HepG2 (cell line): Measurements from ENCODE around the gene ACAD11. TPM values are rescaled to one million over a fixed set of nuclear protein-coding genes. Genes with fewer than 3 reads are reported as not detected.

Experiments used
- ATAC-seq: fragments of 200-7000 bp; cut with Tn5 transposase; 3 replicates; pipeline ENCODE4 v1.9.1; 2020; ENCODE audit warnings: mild to moderate bottlenecking, moderate library complexity
- BruUV-seq: library from RNA; stranded (reverse); fragments of 400-500 nt; replicated peaks from 2 replicates; lab custom pipeline; 2021; lab: Mats Ljungman, UMichigan
- CTCF ChIA-PET: fragments of 300-600 bp; formaldehyde crosslinking; extraction: SDS; loops from one replicate; lab custom pipeline; 2021; ENCODE audit warnings: low total read pairs, inconsistent platforms, low intra/inter-chr PET ratio; lab: Yijun Ruan, JAX
- POLR2A ChIA-PET: fragments of 350-600 bp; sonication (Branson Sonifier 250); formaldehyde crosslinking; loops from one replicate; lab custom pipeline; 2020; ENCODE audit warnings: antibody characterized with exemption, inconsistent platforms; lab: Yijun Ruan, JAX
- DNase-seq: peaks from one replicate; pipeline ENCODE4 v3.0.0-alpha.2; 2015; ENCODE audit warnings: low spot score
- FAIRE-seq: peaks from 3 replicates; lab custom pipeline; 2011; peaks lifted over from hg19 to GRCh38; lab: Jason Lieb, UNC
- H2AFZ ChIP-seq: one replicate; pipeline ENCODE4 v1.6.1; 2011; ENCODE audit warnings: low read length, inconsistent platforms
- H3K27ac ChIP-seq: fragments of 300-600 bp; 3 replicates; pipeline ENCODE4 v1.8.0; 2011; ENCODE audit warnings: mixed run types, mild to moderate bottlenecking, mixed read lengths, low read length, inconsistent platforms; ENCODE audit not compliant: insufficient read depth; ENCODE audit errors: extremely low read length
- H3K27me3 ChIP-seq, 2 experiments: fragments of 200-600 bp in 1 of 2; 2 replicates in 1 of 2; 3 replicates in 1 of 2; pipeline versions ENCODE4 v1.6.0 to v1.8.0; 2011; ENCODE audit warnings: low read length in 2 of 2, mild to moderate bottlenecking in 2 of 2, moderate library complexity in 2 of 2, inconsistent platforms in 1 of 2; ENCODE audit not compliant: insufficient read depth in 2 of 2, control insufficient read depth in 1 of 2
- H3K36me3 ChIP-seq, 2 experiments: fragments of 200-600 bp in 1 of 2; replicated peaks in 1 of 2; 2 replicates in 1 of 2; 3 replicates in 1 of 2; pipeline versions ENCODE4 v1.5.1 to v1.8.0; 2011; ENCODE audit warnings: low read length in 2 of 2, inconsistent platforms in 1 of 2; ENCODE audit not compliant: insufficient read depth in 2 of 2, control insufficient read depth in 1 of 2
- H3K4me1 ChIP-seq: 2 replicates; pipeline ENCODE4 v1.5.1; 2012; ENCODE audit warnings: low read length, inconsistent platforms; ENCODE audit not compliant: insufficient read depth
- H3K4me2 ChIP-seq: 2 replicates; pipeline ENCODE4 v1.6.0; 2011; ENCODE audit warnings: low read depth, low read length, inconsistent platforms
- H3K4me3 ChIP-seq, 3 experiments: fragments of 200-600 bp in 1 of 3; sonication (generic), shearing (Covaris generic) in 1 of 3; replicated peaks in 1 of 3; 2 replicates each; pipeline ENCODE4 v1.5.1; 2011 to 2016; ENCODE audit warnings: low read length in 3 of 3, inconsistent platforms in 2 of 3, low read depth in 2 of 3, mild to moderate bottlenecking in 2 of 3, control low read depth in 1 of 3, mixed read lengths in 1 of 3; ENCODE audit not compliant: insufficient read depth in 1 of 3
- H3K79me2 ChIP-seq: one replicate; pipeline ENCODE4 v1.6.1; 2011; ENCODE audit warnings: low read length, inconsistent platforms; ENCODE audit not compliant: insufficient read depth
- H3K9ac ChIP-seq: 2 replicates; pipeline ENCODE4 v1.6.0; 2011; ENCODE audit warnings: mild to moderate bottlenecking, low read depth, low read length, inconsistent platforms; ENCODE audit not compliant: insufficient read depth
- H3K9me3 ChIP-seq: 2 replicates; pipeline ENCODE4 v1.5.1; 2012; ENCODE audit warnings: mild to moderate bottlenecking, low read length
- H4K20me1 ChIP-seq: 2 replicates; pipeline ENCODE4 v1.6.0; 2011; ENCODE audit warnings: inconsistent platforms, mild to moderate bottlenecking, low read length, moderate library complexity; ENCODE audit not compliant: insufficient read depth
- ARNTL ChIP-seq: sonication (generic); formaldehyde crosslinking; IDR thresholded peaks from 2 replicates; pipeline ENCODE4 v1.4.0; 2020; ENCODE audit warnings: mild to moderate bottlenecking, missing genetic modification reagents
- HNRNPLL ChIP-seq: fragments of 200-400 bp; formaldehyde crosslinking; IDR thresholded peaks from 2 replicates; pipeline ENCODE4 v1.6.1; 2017; ENCODE audit warnings: mild to moderate bottlenecking, low read depth, low read length; ENCODE audit not compliant: poor library complexity, severe bottlenecking
- PHF8 ChIP-seq: sonication (generic); formaldehyde crosslinking; IDR thresholded peaks from 2 replicates; pipeline ENCODE4 v1.5.0; 2020; ENCODE audit warnings: missing genetic modification reagents
- ZNF891 ChIP-seq: sonication (generic); formaldehyde crosslinking; IDR thresholded peaks from 2 replicates; pipeline ENCODE4 v1.5.0; 2020; ENCODE audit warnings: mild to moderate bottlenecking, missing genetic modification reagents
- ZZZ3 ChIP-seq: sonication (generic); formaldehyde crosslinking; IDR thresholded peaks from 2 replicates; pipeline ENCODE4 v1.4.0; 2020; ENCODE audit warnings: missing genetic modification reagents, mild to moderate bottlenecking, borderline replicate concordance
- WGBS: methylation state at CpG from one replicate; pipeline ENCODE4 v1.1.6; 2017; ENCODE audit warnings: low lambda C conversion rate; 5-methylcytosine and 5-hydroxymethylcytosine counted together
- in situ Hi-C: cut with HindIII; loops from 2 replicates; pipeline ENCODE4 v1.10.0; 2017; ENCODE audit warnings: low pct_unique_long_range_greater_than_20kb; ENCODE audit not compliant: extremely low pct_ligation_motif_present
- intact Hi-C: fragments of 100-400 bp; cut with micrococcal nuclease; formaldehyde crosslinking; loops from one replicate; pipeline ENCODE4 v1.10.0; 2022; ENCODE audit not compliant: unreplicated experiment
- polyA plus RNA-seq, 8 experiments: library from polyadenylated mRNA; depleted of rRNA in 3 of 8; stranded (reverse) in 7 of 8; unstranded in 1 of 8; fragments of >200 nt; fragmentation: Illumina TruSeq in 4 of 8; extraction: Trizol in 4 of 8; gene quantifications; 2 replicates each; pipeline versions ENCODE4 v1.2.1 to v1.2.3, GENCODE V29; 2011 to 2016; ENCODE audit warnings: low read depth in 4 of 8, missing spikeins in 1 of 8, mixed read lengths in 1 of 8; ENCODE audit not compliant: insufficient read depth in 1 of 8
- total RNA-seq, 5 experiments: library from RNA; depleted of rRNA; stranded (reverse); fragments of >200 nt; fragmentation: Illumina TruSeq; extraction: Trizol; gene quantifications; 2 replicates each; pipeline ENCODE4 v1.2.3, GENCODE V29; 2016; ENCODE audit warnings: low read depth in 1 of 5
- TF ChIP-seq, protein P1 (sequence below): sonication (generic); formaldehyde crosslinking; IDR thresholded peaks from 2 replicates; pipeline ENCODE4 v1.5.0; 2020; ENCODE audit warnings: missing genetic modification reagents
- TF ChIP-seq, protein P2 (sequence below): sonication (generic); formaldehyde crosslinking; IDR thresholded peaks from 2 replicates; pipeline ENCODE4 v1.4.0; 2020; ENCODE audit warnings: missing genetic modification reagents

The ACAD11 gene
- total and polyA plus RNA-seq, 2 of the 13 experiments (the other 11 are each of a cell fraction or from before 2014, with no cell fraction given): 30.6 to 56.9 TPM

DNA sequence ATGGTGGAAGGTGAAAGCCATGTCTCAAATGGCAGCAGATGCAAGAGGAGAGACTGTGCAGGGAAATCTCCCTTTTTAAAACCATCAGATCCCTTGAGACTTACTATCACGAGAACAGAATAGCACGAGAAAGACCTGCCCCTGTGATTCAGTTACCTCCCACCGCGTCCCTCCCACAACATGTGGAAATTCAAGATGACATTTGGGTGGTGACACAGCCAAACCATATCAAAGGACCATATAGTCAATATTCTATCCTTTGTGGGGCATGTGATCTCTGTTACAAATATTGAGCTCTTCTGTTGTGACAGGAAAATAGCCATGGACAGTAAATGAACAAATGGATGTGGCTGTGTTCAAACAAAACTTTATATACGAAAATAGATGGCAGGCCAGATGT is 139.7 kb downstream of the ACAD11 start:
- in situ Hi-C loops (no loop called here), intact Hi-C loops (no loop called here)
- no peak for FAIRE-seq
- Histone ChIP-seq H3K4me1 (no peaks in the 10 kb centered on the region), H2AFZ (no peak overlapping the region), H3K4me2 (no peak overlapping the region), H4K20me1 (no peaks in the 10 kb centered on the region), H3K79me2 (no peaks in the 10 kb centered on the region), H3K27me3 (no peaks in the 10 kb centered on the region), H3K9me3 (no peaks in the 10 kb centered on the region), H3K9ac (no peak overlapping the region), H3K4me3 (no peak overlapping the region), H3K27ac (no peak overlapping the region), H3K36me3 (peaks cover 0 to 25% of the 10 kb centered on the region in 2 experiments)
- BruUV-seq: no TSS peak
- ATAC-seq: no peak
- ChIA-PET POLR2A (no interaction called here), CTCF (no interaction called here)
- WGBS: 88% methylated on average over 5 of the region's 5 CpGs
- DNase-seq: no peak
- TF ChIP-seq ZZZ3 (CRISPR knock-in tag): no peak
- TF ChIP-seq ARNTL: no peak
- no peak for TF ChIP-seq PHF8 (CRISPR knock-in tag)
- TF ChIP-seq, protein P1, sequence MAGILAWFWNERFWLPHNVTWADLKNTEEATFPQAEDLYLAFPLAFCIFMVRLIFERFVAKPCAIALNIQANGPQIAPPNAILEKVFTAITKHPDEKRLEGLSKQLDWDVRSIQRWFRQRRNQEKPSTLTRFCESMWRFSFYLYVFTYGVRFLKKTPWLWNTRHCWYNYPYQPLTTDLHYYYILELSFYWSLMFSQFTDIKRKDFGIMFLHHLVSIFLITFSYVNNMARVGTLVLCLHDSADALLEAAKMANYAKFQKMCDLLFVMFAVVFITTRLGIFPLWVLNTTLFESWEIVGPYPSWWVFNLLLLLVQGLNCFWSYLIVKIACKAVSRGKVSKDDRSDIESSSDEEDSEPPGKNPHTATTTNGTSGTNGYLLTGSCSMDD: no peak
- TF ChIP-seq HNRNPLL: no peak
- no peak for TF ChIP-seq ZNF891 (CRISPR knock-in tag)
- TF ChIP-seq, protein P2, sequence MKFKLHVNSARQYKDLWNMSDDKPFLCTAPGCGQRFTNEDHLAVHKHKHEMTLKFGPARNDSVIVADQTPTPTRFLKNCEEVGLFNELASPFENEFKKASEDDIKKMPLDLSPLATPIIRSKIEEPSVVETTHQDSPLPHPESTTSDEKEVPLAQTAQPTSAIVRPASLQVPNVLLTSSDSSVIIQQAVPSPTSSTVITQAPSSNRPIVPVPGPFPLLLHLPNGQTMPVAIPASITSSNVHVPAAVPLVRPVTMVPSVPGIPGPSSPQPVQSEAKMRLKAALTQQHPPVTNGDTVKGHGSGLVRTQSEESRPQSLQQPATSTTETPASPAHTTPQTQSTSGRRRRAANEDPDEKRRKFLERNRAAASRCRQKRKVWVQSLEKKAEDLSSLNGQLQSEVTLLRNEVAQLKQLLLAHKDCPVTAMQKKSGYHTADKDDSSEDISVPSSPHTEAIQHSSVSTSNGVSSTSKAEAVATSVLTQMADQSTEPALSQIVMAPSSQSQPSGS (CRISPR knock-in tag): no peak
